ENCODE data around the gene MACROD2.

MACROD2 gene

DNA sequence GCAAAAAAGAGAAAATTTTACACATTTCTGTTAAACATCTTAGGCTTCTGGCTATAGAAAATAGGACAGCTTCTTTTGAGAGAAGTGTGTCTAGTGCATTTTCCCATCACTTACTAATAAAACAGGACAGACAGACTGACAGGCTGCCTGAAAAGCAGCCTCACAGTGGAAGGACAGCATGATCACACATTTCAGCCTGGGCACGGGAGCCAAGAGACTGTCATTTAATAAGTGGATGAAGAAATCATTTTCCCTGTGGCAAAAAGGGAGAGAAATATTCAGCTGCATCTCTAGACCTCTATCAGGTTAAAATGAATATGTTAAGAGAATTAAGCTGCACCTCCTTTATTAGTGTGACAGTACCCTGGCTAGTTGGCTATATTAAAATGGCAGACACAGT is 1617.5 kb downstream of the MACROD2 start:
- no peak for DNase-seq (ENCODE audit: low read depth, low spot score)

DNA sequence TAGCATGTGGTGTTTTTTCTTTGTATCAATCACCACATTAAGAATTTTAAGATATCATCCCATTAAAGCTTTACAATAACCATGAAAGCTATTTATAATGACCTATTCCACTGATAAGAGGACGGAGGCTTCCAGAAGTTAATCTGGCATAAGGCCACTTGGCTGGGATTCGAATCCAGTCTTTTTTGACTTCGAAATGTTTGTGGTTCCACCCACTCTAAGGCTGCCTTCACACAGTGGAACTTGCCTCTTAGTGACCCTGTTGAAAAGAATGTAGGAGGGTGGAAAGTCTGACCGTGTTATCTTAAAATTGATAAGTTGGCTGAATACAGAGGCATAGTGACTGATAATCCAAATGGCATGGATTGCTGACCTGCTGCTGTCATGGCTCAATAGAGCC is 1618.2 kb downstream of the MACROD2 start:
- DNase-seq (ENCODE audit: low read depth, low spot score), result no peak

DNA sequence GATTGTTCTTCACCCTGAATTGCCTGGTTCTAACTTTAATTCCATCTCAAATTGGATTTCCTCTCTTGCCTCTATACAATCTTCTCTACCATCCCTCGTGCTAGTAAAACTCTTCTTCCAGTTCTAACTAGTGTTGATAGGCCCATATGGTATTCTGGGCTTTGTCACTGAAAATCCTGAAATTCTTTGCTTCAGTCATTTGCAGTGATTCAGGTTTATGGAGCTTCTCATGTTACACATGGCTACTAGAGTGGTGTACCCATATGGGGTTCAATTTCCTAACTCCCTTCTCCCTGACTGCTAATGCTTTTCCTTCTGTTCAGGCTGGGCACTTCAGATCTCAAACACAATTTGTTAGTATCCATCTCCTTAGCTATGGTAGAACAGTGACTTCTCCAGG is 1621.3 kb downstream of the MACROD2 start:
- DNase-seq (ENCODE audit: low read depth, low spot score), result no peak

DNA sequence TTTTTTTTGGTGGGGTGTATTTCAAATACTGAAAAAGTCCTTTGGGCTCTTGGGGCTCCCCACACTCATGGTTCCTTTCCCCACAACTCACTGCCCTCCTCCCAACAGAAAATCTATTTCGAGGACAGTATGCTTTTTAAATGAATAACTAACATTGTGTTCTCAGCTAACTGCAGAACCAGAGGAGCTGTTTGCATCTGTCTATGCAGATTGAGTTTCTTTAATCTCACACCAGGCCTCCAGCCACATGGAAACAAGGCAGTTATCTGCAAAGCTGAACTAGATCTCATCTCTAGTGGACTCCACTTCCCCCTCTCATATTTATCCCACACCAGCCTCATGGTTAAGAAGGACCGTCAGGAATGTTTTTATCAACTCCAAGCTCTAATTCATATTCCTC is 1622.8 kb downstream of the MACROD2 start:
- DNase-seq (ENCODE audit: low read depth, low spot score), result no peak

DNA sequence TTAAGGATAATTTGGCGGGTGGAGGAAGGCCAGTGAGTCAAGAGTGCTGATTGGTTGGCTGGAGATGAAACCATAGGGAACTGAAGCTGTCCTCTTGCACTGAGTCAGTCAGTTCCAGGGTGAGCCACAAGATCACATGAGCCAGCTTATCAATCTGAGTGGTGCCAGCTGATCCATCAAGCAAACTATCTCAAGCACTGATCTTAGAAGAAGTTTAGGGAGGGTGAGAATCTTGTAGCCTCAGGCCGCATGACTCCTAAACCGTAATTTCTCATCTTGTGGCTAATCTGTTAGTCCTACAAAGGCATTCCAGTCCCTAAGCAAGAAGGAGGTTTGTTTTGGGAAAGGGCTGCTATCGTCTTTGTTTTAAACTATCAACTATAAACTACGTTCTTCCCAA is 1623.6 kb downstream of the MACROD2 start:
- no peak for DNase-seq (ENCODE audit: low read depth, low spot score)

DNA sequence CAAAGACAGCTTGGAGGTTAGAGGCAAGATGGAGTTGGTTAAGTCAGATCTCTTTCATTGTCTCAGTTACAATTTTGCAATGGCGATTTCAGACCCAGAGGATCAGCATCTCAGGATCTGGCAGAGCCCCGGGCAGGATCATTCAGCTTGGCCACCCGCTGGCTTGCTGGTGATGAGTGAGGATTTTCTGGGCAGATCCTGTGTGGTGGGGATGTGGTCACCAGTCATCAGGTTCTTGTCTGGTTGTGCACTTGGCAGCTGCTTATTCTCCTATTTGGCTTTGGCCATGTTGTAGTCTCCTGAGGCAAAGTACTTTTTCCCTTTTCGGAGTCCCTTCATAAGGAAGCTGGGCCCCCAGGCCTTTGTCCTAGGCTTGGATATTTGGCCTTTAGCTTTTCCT is 1624.0 kb downstream of the MACROD2 start:
- DNase-seq (ENCODE audit: low read depth, low spot score), result no peak

DNA sequence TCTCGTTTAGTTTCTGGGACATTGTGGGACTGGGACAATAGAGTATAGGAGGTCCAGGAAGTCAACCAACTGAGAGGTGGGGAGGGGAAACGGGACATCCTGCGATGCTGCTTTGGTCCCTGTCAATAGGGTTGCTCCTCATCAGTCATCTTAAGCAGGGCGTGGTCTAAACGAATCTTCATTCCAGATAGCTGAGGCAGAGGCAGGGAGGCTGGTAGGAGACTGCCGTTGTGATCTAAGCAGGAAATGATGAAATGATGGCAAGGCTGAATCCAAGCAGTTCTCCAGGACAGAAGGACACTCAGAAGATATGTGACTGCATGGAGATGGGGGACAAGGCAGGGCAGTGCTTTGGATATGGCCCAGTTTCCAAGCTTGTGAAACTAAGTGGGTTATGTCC is 1624.5 kb downstream of the MACROD2 start:
- DNase-seq (ENCODE audit: low read depth, low spot score), result no peak

DNA sequence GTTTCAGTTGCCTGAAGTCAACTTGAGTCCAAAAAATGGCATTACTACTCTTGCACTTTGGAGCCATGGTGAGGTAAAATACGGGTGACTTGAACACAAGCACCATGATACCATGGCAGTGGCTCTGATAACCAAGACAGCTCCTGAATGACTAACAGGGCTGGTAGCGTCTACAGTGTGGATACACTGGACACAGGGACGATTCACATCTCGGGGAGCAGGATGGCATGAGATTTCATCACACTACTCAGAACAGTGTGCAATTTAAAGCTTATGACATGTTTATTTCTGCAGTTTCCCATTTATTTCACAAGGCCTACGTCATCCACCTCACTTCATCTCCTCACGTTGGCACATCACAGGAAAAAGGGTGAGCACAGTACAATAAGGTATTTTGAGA is 1627.1 kb downstream of the MACROD2 start:
- DNase-seq (ENCODE audit: low read depth, low spot score), result no peak

DNA sequence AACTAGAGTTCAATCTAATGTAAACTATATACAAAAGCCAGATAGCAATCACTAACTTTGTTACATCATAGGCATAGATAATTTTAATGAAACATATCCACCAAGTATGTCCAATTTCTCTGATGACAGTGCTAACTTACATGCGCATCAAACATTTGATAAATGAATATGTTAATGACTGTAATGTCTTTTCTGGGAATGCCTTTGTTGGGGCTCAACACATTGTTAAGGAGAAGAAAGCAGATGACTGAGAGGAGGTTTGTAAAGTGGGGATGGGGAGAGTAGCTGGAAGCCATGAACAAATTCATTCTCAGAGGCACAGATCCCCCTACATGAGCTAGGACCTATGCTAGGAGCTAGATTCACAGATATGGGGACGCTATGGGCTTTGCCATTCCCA is 1627.9 kb downstream of the MACROD2 start:
- no peak for DNase-seq (ENCODE audit: low read depth, low spot score)

DNA sequence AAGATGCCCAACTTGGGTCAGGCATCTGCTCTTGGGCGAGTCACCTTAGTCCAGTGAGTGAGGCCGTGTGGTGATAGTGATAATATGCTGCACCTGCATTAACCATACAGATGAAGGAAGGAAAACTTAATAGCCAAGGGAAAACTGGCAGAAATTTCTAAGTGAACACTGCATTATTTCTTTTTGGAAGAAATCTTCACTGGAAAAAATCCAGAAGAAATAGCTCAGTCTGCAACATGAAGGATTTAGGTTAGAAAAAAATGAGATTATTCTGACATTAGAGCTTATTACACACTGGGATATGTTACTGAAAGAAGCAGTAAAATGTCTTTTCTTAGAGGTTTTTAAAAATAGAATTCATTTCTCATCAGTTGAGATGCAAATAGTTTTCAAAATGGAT is 1630.7 kb downstream of the MACROD2 start:
- DNase-seq (ENCODE audit: low read depth, low spot score), result no peak

DNA sequence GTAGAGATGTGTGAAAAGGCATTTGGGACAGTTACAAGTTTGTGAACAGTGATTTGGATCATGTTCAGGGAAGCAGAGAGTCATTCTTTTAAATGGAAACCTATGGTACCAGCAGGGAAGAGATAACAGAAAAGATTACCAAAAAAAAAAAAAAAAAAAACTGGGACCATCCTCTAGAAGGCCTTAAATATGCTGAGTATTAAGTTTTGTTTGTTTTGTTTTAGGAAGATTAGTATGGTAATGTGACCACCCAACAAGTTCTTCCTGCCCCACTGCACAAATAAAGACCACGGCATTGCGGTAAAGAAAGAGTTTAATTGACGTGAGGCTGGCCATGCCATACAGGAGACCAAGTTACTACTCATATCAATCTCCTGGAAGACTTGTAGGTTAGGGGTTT is 1631.8 kb downstream of the MACROD2 start:
- no peak for DNase-seq (ENCODE audit: low read depth, low spot score)

DNA sequence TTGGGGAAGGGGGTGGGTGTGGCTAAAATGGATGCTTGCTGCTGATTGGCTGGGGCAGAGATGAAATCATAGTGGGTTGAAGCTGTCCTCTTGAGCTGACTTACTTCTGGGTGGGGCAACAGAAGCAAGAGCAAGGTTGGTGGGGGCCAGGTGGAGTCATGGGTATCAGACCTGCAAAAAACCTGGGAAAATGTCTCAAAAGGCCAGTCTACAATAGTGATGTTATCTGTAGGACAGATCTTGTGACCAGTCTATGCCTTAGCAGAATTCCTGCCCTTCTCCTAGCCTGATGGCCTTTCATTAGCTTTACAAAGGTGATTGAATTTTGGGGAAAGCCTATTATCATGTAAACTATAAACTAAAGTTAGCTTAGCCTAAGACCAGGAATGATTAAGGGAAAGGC is 1632.2 kb downstream of the MACROD2 start:
- no peak for DNase-seq (ENCODE audit: low read depth, low spot score)

DNA sequence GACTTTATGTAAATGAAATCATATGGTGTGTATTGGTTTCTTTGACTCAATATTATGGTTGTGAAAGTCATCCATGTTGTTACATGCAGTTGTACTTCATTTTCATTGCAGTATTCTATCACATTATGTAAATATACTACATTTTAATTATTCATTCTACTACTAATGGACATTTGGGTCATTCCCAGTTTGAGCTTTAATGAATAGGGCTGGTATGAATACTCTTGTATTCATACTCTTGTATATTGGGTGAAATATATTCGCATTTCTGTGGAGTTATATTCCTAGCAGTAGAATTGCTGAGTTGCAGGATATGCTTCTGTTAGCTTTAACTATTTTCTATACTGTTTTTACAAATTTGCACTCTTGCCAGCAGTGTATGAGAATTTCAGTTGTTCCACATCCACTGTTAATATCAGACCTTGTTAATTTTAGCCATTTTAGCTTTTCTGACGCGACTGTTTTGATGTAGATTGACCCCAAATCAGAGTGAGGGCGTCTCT is 1633.6 kb downstream of the MACROD2 start:
- no peak for DNase-seq (ENCODE audit: low read depth, low spot score)

DNA sequence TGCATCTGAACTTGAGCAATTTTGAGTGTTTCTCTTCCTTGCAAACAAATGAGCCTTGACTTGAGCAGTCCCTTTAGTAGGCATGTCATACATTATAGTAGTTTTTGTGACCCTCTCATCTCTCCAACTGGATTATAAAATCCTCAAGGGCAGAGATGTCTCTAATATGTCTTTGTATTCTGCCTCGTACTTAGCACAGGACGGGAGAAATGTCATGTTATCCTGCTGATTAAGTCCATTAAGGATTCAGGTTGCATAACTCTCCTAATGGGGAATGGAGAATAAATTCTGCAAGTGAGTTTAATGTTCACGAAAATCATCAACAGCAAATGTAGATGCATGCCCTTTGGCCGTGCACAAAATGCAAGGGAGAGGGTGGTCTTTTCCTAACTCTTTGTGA is 1635.0 kb downstream of the MACROD2 start:
- no peak for DNase-seq (ENCODE audit: low read depth, low spot score)

DNA sequence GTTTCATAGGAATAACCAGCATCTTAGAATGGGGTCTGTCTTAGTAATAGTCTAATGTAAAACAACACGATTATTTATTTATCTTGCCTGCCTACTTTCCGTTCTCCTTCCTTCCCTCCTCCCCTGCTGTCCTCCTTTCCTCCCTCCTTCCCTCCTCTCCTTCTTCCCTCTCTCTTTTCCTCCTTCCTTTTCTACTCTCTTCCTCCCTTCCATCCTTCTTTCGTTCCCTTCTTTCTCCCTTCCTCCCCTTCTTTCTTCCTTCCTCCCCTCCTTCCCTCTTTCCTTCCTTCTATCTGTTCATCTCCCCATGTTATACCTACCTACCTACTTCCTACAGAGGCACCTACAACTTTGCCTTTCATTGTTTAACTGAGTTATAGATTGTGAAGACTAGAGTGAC is 1637.4 kb downstream of the MACROD2 start:
- no peak for DNase-seq (ENCODE audit: low read depth, low spot score)

DNA sequence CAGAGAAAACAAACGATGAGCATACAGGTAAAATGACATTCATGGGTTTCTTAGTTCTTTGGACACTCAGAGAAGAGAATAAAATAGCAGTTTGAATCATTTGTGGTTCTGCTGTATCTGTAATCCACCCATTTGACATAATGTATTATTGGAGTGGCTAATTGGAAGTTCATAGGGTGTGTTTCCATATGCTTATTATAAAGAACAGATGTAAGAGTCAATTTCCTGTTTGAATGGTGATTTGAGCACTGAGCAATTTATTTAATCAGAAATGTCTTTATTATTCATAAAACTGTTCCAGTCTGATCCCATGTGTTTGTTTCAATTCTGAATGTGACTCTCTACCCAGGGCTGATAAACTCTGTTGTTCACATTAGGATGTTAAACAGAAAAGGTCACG is 1638.8 kb downstream of the MACROD2 start:
- DNase-seq (ENCODE audit: low read depth, low spot score), result no peak

DNA sequence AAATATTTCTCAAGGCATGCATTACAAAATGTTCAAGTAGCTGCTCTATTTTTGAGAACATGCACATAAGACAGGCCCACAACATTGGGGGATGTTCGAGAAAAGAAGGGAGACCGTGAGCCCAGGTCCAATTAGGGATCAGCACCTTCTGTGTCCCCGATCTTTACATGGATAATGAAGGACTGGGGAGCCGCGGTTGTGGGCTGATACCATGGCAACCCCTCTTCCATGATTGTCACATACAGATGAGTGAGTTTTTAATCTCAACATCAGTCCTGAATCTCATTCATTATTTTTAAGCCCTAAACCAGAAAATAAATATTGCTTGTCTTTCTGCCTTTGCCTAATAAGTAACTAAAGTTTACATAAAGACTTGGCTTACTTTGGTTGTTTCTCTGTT is 1642.2 kb downstream of the MACROD2 start:
- DNase-seq (ENCODE audit: low read depth, low spot score), result no peak

DNA sequence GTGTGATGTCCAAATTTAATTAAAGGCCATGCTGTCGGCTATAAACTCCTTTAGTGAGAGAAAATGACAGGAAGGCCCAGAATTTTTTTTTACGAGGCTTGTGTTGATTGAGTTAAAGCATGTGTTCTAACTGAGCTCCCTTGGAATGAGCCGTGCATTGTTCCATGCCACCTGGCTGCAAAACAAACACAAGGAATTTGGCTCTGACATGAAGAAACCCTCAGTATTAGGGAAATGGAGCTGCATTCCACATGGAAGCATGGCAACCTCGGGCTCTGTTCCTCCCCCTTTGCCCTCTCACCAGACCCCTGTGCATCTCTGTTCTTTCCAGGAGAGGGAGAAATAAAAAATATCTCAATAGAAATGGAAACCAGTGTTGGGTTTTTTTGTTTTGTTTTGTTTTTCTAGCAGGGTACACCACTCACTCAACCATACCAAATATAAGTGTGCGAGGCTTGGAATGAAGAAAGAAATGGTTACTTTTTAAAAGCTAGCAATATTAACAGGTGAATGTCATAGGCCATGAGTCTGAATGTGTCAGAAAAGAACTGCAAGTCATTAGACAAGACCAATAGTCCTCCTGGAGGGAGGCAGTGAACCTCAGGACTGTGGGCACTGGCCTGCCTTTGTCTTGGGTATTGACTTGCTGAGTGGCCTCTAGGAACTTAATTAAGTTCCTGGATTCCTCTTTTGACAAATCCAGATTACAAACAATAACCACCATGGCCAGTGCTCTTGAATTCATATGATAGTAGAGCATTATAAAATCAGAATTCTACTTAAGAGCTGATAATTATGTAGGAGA is 1642.8 kb downstream of the MACROD2 start:
- no peak for DNase-seq (ENCODE audit: low read depth, low spot score)

DNA sequence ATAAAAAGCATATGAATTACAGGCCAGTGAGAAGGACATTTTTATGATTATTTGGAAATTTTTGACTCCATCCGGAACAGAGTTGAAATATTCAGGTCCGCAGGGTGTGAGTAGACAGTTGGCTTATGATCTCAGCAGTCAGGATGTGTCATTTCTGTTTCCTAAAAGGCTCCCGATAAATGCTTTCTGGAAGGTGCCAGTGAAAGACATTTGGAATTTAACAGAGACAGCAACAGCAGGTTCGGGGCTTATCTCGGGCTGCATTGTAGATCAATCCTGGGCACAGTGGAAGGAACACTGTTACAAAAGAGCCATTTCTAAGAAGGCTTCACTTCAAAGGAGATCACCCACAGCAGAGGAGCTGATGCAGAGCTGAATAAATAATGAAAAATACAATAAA is 1643.5 kb downstream of the MACROD2 start:
- no peak for DNase-seq (ENCODE audit: low read depth, low spot score)

DNA sequence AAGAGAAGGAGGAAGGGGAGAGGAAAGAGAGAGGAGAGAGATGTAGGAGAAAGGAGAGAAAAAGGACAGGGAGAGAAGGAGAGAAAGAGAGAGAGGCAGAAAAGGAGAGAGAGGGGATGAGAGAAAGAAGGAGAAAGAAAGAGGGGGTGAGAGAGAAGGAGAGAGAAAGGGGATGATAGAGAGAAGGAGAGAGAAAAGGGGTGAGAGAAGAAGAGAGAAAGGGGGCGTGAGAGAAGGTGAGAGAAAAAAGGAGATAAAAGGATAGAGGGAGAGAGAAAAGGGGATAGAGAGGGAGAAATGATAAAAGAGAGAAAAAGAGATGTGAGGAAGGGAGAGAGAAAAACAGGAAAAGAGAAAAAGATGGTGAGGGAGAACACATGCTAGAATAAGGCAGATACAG is 1644.5 kb downstream of the MACROD2 start:
- no peak for DNase-seq (ENCODE audit: low read depth, low spot score)

DNA sequence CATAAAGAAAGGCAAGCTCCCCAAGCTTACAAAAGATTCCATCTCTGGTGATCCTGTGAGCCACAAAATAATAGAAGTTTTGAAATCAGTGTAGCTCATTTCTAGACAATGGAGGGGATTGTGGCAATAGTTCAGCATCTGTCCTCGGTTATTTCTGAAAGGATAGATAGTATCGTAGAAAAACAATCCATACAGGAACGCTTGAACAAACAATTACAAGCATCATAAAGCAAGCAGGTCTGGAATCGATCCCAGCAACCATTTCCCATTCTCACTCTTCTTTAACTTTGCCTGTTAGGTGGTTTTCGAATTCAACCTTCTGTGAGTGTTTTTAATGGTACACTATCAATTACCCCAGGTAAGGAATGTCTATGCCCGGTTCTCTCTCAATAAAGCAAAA is 1646.8 kb downstream of the MACROD2 start:
- DNase-seq (ENCODE audit: low read depth, low spot score), result no peak

DNA sequence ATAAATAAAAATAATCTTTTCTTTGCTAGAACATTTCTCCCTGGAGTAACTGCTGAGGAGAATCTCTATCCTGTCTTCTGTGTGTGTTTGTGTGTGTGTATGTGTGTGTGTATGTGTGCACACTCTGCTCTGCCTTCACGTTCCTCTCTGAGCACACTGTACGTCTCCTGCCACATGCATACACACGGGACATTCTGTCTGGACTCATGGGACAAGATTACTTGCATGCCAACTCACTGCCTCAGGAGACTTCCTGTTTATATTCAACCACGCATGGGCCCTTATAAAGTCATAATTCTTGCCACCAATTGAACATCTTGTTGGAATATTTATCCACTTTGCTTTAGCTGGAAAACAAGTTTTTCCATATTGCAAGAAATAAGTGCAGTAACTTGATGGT is 1647.4 kb downstream of the MACROD2 start:
- no peak for DNase-seq (ENCODE audit: low read depth, low spot score)

DNA sequence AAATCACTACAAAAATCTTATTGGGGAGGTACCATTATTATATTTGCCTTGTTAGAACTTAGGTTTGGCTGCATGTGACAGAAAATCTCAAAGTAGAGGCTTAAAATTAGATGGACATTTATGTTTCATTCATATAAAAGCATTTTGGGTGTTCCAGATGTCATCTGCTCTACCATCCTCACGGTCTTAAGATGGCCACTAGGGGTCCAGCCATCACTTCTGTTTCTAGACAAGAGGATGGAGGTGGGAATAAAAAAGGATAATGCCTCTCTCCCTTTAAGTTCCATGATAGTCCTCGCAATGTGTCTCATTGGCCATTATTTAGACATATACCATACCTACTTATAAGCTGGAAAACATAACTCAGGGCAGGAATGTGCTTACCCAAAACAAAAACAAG is 1648.4 kb downstream of the MACROD2 start:
- no peak for DNase-seq (ENCODE audit: low read depth, low spot score)

DNA sequence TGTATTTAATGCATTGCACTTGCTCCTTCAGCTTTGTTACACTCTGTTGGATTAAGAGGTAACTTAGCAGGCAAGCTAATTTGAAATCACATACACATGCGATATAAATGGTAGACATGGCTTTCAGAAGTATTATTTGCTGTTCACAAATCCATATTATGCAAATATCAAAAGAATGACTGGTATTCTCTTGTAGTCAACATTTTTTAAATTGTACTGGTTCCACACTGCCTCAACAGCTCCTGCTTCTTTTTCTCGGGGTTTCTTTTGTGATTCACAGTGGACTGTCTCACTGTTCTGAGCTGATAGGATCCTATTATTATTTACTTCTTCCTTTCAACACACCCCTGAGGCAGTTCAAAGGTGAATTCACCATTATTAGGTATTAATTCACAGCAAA is 1650.5 kb downstream of the MACROD2 start:
- no peak for DNase-seq (ENCODE audit: low read depth, low spot score)
